Mesendoderm (in vitro differentiated cells): Measurements from ENCODE around the gene PIK3C3.
"Not testable (repeated sequence)": the region's sequence is repeated elsewhere in the genome, so short reads cannot be mapped to it uniquely, and the experiment has no call there.

Experiments used
- DNase-seq: peaks from one replicate; pipeline ENCODE4 v3.0.0; 2013
- H2AK5ac ChIP-seq: 2 replicates; pipeline ENCODE4 v1.6.1; 2013; ENCODE audit warnings: low read length, inconsistent platforms
- H2BK120ac ChIP-seq: 2 replicates; pipeline ENCODE4 v1.6.1; 2013; ENCODE audit warnings: low read depth, mild to moderate bottlenecking, low read length, moderate library complexity, mixed read lengths
- H2BK15ac ChIP-seq: replicated peaks from 2 replicates; pipeline ENCODE4 v1.6.1; 2013; ENCODE audit warnings: low read depth, mild to moderate bottlenecking, moderate library complexity
- H2BK5ac ChIP-seq: 2 replicates; pipeline ENCODE4 v1.6.1; 2013; ENCODE audit warnings: low read length, inconsistent platforms
- H3K18ac ChIP-seq: 2 replicates; pipeline ENCODE4 v1.6.1; 2013; ENCODE audit warnings: mild to moderate bottlenecking, low read length, mixed read lengths
- H3K23ac ChIP-seq: one replicate; pipeline ENCODE4 v1.6.1; 2013; ENCODE audit warnings: low read length
- H3K27ac ChIP-seq: 2 replicates; pipeline ENCODE4 v1.5.1; 2013; ENCODE audit warnings: low read depth, mild to moderate bottlenecking, inconsistent platforms, low read length, moderate library complexity
- H3K27me3 ChIP-seq: 2 replicates; pipeline ENCODE4 v1.6.1; 2013; ENCODE audit warnings: low read length, control low read depth, mild to moderate bottlenecking, inconsistent platforms; ENCODE audit not compliant: insufficient read depth, poor library complexity
- H3K36me3 ChIP-seq: 2 replicates; pipeline ENCODE4 v1.6.1; 2013; ENCODE audit warnings: low read length, inconsistent platforms; ENCODE audit not compliant: control insufficient read depth, insufficient read depth
- H3K4ac ChIP-seq: one replicate; pipeline ENCODE4 v1.6.1; 2013; ENCODE audit warnings: low read depth, mild to moderate bottlenecking, low read length, moderate library complexity
- H3K4me1 ChIP-seq: 2 replicates; pipeline ENCODE4 v1.6.1; 2013; ENCODE audit warnings: low read depth, low read length, inconsistent platforms; ENCODE audit not compliant: control insufficient read depth
- H3K4me2 ChIP-seq: 2 replicates; pipeline ENCODE4 v1.6.1; 2013; ENCODE audit warnings: low read length
- H3K4me3 ChIP-seq: 2 replicates; pipeline ENCODE4 v1.5.1; 2013; ENCODE audit warnings: mild to moderate bottlenecking, low read length
- H3K56ac ChIP-seq: one replicate; pipeline ENCODE4 v1.6.1; 2013; ENCODE audit warnings: low read length
- H3K79me1 ChIP-seq: 2 replicates; pipeline ENCODE4 v1.6.1; 2013; ENCODE audit warnings: low read length, inconsistent platforms
- H3K79me2 ChIP-seq: 2 replicates; pipeline ENCODE4 v1.6.1; 2013; ENCODE audit warnings: mild to moderate bottlenecking, low read length; ENCODE audit not compliant: control insufficient read depth, insufficient read depth
- H3K9ac ChIP-seq: 2 replicates; pipeline ENCODE4 v1.6.1; 2013; ENCODE audit warnings: low read length, inconsistent platforms
- H4K5ac ChIP-seq: one replicate; pipeline ENCODE4 v1.6.1; 2013; ENCODE audit warnings: low read length
- H4K8ac ChIP-seq: one replicate; pipeline ENCODE4 v1.6.1; 2013; ENCODE audit warnings: low read depth, mild to moderate bottlenecking, control low read depth, low read length, moderate library complexity
- WGBS: extraction: QIAGEN DNeasy Blood & Tissue Kit; methylation state at CpG from one replicate; pipeline ENCODE4 v1.1.7; 2013; ENCODE audit warnings: low lambda C conversion rate, missing lambda C conversion rate; ENCODE audit not compliant: insufficient coverage; ENCODE audit errors: extremely low coverage; 5-methylcytosine and 5-hydroxymethylcytosine counted together

Gene PIK3C3

DNA sequence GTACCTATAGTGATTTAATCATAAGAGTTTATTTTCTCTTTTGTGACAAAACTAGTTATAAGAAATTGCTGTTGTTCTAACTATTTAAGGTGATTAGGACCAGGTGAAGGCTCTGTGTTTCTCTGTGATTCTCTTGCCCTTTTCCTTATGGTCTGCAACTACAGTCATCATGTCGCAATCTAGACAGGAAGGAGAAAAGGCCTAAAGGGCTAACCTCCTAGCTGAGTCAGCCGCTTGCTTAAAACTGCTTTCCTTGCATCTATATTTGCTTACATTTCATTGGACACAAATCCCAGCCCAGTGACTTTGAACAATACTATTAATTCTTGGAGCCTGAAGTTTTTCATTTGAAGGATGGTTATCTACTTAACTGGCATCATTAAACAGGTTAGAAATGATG is 93.1 kb downstream of the PIK3C3 start:
- Histone ChIP-seq H4K8ac (no peak overlapping the region), H3K4me2 (no peak overlapping the region), H2BK120ac (no peak overlapping the region), H3K79me2 (no peaks in the 10 kb centered on the region), H3K18ac (no peak overlapping the region), H3K4me3 (no peak overlapping the region), H3K27me3 (no peaks in the 10 kb centered on the region), H3K79me1 (no peaks in the 10 kb centered on the region), H4K5ac (no peak overlapping the region), H3K4me1 (no peaks in the 10 kb centered on the region), H3K27ac (no peak overlapping the region), H2BK15ac (no peak overlapping the region), H2BK5ac (no peak overlapping the region), H3K23ac (no peak overlapping the region), H3K56ac (no peak overlapping the region), H3K4ac (no peak overlapping the region), H3K36me3 (no peaks in the 10 kb centered on the region), H3K9ac (no peak overlapping the region), H2AK5ac (no peak overlapping the region)
- DNase-seq: peak; percentile 25
- WGBS: no CpG with 5 or more reads among the region's 2 CpGs

GRCh38 chr18:42049536-42049935 is 94.5 kb downstream of the PIK3C3 start:
- H2AK5ac ChIP-seq, DNase-seq, H3K18ac ChIP-seq, H4K5ac ChIP-seq, H2BK5ac ChIP-seq, H3K36me3 ChIP-seq, H3K9ac ChIP-seq, H3K27ac ChIP-seq, H2BK15ac ChIP-seq, H3K56ac ChIP-seq, H3K4me2 ChIP-seq, H3K79me2 ChIP-seq, H3K23ac ChIP-seq, H4K8ac ChIP-seq, H3K4ac ChIP-seq, H2BK120ac ChIP-seq, H3K4me3 ChIP-seq, H3K27me3 ChIP-seq, H3K79me1 ChIP-seq, H3K4me1 ChIP-seq: not testable (repeated sequence)
- WGBS: no CpG with 5 or more reads among the region's 15 CpGs

GRCh38 chr18:42051411-42051810 is 96.4 kb downstream of the PIK3C3 start:
- no peak for DNase-seq
- Histone ChIP-seq H3K27me3 (no peaks in the 10 kb centered on the region), H3K79me2 (no peaks in the 10 kb centered on the region), H3K36me3 (no peaks in the 10 kb centered on the region), H3K9ac (no peak overlapping the region), H3K4me1 (no peaks in the 10 kb centered on the region), H2BK15ac (no peak overlapping the region), H3K4me2 (no peak overlapping the region), H4K5ac (no peak overlapping the region), H3K23ac (no peak overlapping the region), H2BK120ac (no peak overlapping the region), H4K8ac (no peak overlapping the region), H3K4me3 (no peak overlapping the region), H3K27ac (no peak overlapping the region), H3K79me1 (no peaks in the 10 kb centered on the region), H3K18ac (no peak overlapping the region), H2AK5ac (no peak overlapping the region), H3K4ac (no peak overlapping the region), H3K56ac (no peak overlapping the region), H2BK5ac (no peak overlapping the region)

- peak; percentile 6 for DNase-seq
- no peak overlapping the region for H3K23ac ChIP-seq
- no peak overlapping the region for H4K8ac ChIP-seq
- no peaks in the 10 kb centered on the region for H3K36me3 ChIP-seq
- no peak overlapping the region for H3K4me3 ChIP-seq
- no peak overlapping the region for H3K18ac ChIP-seq
- H4K5ac ChIP-seq: no peak overlapping the region
- no peaks in the 10 kb centered on the region for H3K27me3 ChIP-seq
- no peak overlapping the region for H2BK15ac ChIP-seq
- no peaks in the 10 kb centered on the region for H3K79me2 ChIP-seq
- H3K4me1 ChIP-seq: no peaks in the 10 kb centered on the region
- no peaks in the 10 kb centered on the region for H3K79me1 ChIP-seq
- H3K4me2 ChIP-seq: no peak overlapping the region
- WGBS: no CpG with 5 or more reads among the region's 3 CpGs
- no peak overlapping the region for H2BK120ac ChIP-seq
- H3K4ac ChIP-seq: no peak overlapping the region
- H3K9ac ChIP-seq: no peak overlapping the region
- H3K56ac ChIP-seq: no peak overlapping the region
- no peak overlapping the region for H2BK5ac ChIP-seq
- no peak overlapping the region for H2AK5ac ChIP-seq
- H3K27ac ChIP-seq: no peak overlapping the region
These were observed 97.2 kb downstream of the PIK3C3 start for GRCh38 chr18:42052122-42052708.

- no peaks in the 10 kb centered on the region for H3K79me2 ChIP-seq
- H2AK5ac ChIP-seq: no peak overlapping the region
- no peaks in the 10 kb centered on the region for H3K36me3 ChIP-seq
- H3K79me1 ChIP-seq: no peaks in the 10 kb centered on the region
- no peaks in the 10 kb centered on the region for H3K27me3 ChIP-seq
- no peak overlapping the region for H3K18ac ChIP-seq
- H2BK5ac ChIP-seq: no peak overlapping the region
- H3K23ac ChIP-seq: no peak overlapping the region
- no peak overlapping the region for H2BK15ac ChIP-seq
- H3K9ac ChIP-seq: no peak overlapping the region
- WGBS: no CpG with 5 or more reads among the region's 5 CpGs
- H2BK120ac ChIP-seq: no peak overlapping the region
- H4K5ac ChIP-seq: no peak overlapping the region
- H3K4me1 ChIP-seq: no peaks in the 10 kb centered on the region
- no peak overlapping the region for H3K4ac ChIP-seq
- H4K8ac ChIP-seq: no peak overlapping the region
- H3K56ac ChIP-seq: no peak overlapping the region
- H3K27ac ChIP-seq: no peak overlapping the region
- peak; percentile 51 for DNase-seq
- no peak overlapping the region for H3K4me2 ChIP-seq
- H3K4me3 ChIP-seq: no peak overlapping the region
These were observed 98.3 kb downstream of the PIK3C3 start for GRCh38 chr18:42053188-42053781.

- no peak overlapping the region for H2BK15ac ChIP-seq
- peaks cover 2% of the 10 kb centered on the region for H3K36me3 ChIP-seq
- H4K8ac ChIP-seq: no peak overlapping the region
- no peak overlapping the region for H3K18ac ChIP-seq
- no peak overlapping the region for H2BK120ac ChIP-seq
- no peak overlapping the region for H3K56ac ChIP-seq
- no peaks in the 10 kb centered on the region for H3K4me1 ChIP-seq
- H3K4me3 ChIP-seq: no peak overlapping the region
- no peak overlapping the region for H3K9ac ChIP-seq
- no peak overlapping the region for H3K4me2 ChIP-seq
- no peak for DNase-seq
- H3K79me2 ChIP-seq: no peaks in the 10 kb centered on the region
- H3K23ac ChIP-seq: no peak overlapping the region
- H2AK5ac ChIP-seq: no peak overlapping the region
- no peaks in the 10 kb centered on the region for H3K79me1 ChIP-seq
- no peak overlapping the region for H3K4ac ChIP-seq
- H4K5ac ChIP-seq: no peak overlapping the region
- H2BK5ac ChIP-seq: no peak overlapping the region
- H3K27ac ChIP-seq: no peak overlapping the region
- no peaks in the 10 kb centered on the region for H3K27me3 ChIP-seq
These were observed 109.1 kb downstream of the PIK3C3 start for GRCh38 chr18:42064109-42064508.
